HG02571 (cell line): Measurements from ENCODE around the gene NKX2-2.

Source experiments
- ATAC-seq: cut with Tn5 transposase; IDR thresholded peaks from one replicate; pipeline ENCODE4 v1.9.1; 2021; ENCODE audit warnings: mild to moderate bottlenecking, moderate library complexity; ENCODE audit not compliant: unreplicated experiment

NKX2-2 gene

GRCh38 chr20:21513881-21514540 is at the start of gene NKX2-2:
TSS of gene NKX2-2 (minus strand) at chr20:21514064. CDS start at chr20:21513669, 395 bp downstream.
- no peak for ATAC-seq

- no peak for ATAC-seq
Observed at GRCh38 chr20:21562656-21563055, 48.8 kb upstream of the NKX2-2 start.

GRCh38 chr20:21559305-21559704 is 45.4 kb upstream of the NKX2-2 start:
- peak; percentile 53 for ATAC-seq

- ATAC-seq, result no peak
Observed at GRCh38 chr20:21557241-21558020, 43.6 kb upstream of the NKX2-2 start.

- no peak for ATAC-seq
Observed at GRCh38 chr20:21556398-21556797, 42.5 kb upstream of the NKX2-2 start.

- ATAC-seq, result no peak
Observed at GRCh38 chr20:21555470-21556120, 41.7 kb upstream of the NKX2-2 start.

- ATAC-seq, result no peak
Observed at GRCh38 chr20:21554985-21555384, 41.1 kb upstream of the NKX2-2 start.

- no peak for ATAC-seq
Observed at GRCh38 chr20:21554376-21554890, 40.6 kb upstream of the NKX2-2 start.

- ATAC-seq, result no peak
Observed at GRCh38 chr20:21550587-21550986, 36.7 kb upstream of the NKX2-2 start.

GRCh38 chr20:21548390-21549035 is 34.6 kb upstream of the NKX2-2 start:
- no peak for ATAC-seq

GRCh38 chr20:21546355-21546754 is 32.5 kb upstream of the NKX2-2 start:
- ATAC-seq, result no peak

GRCh38 chr20:21539512-21539911 is 25.6 kb upstream of the NKX2-2 start:
- ATAC-seq, result no peak

GRCh38 chr20:21534886-21535285 is 21.0 kb upstream of the NKX2-2 start:
- no peak for ATAC-seq

- ATAC-seq, result no peak
Observed at GRCh38 chr20:21534453-21534852, 20.6 kb upstream of the NKX2-2 start.

- no peak for ATAC-seq
Observed at GRCh38 chr20:21529863-21530262, 16.0 kb upstream of the NKX2-2 start.

GRCh38 chr20:21528870-21529269 is 15.0 kb upstream of the NKX2-2 start:
- no peak for ATAC-seq

GRCh38 chr20:21527908-21528307 is 14.0 kb upstream of the NKX2-2 start:
- ATAC-seq, result no peak

- no peak for ATAC-seq
Observed at GRCh38 chr20:21526776-21527175, 12.9 kb upstream of the NKX2-2 start.

GRCh38 chr20:21523895-21524294 is 10.0 kb upstream of the NKX2-2 start:
- no peak for ATAC-seq

GRCh38 chr20:21523281-21523868 is 9.5 kb upstream of the NKX2-2 start:
- no peak for ATAC-seq
